DOHH2 (cell line): ENCODE data around the gene IRF4.

ENCODE experiments used
- H3F3A ChIP-seq: fragments of 200-600 bp; sonication (generic), shearing (Covaris generic); 2 replicates; pipeline ENCODE4 v1.6.0; 2016; ENCODE audit warnings: antibody characterized with exemption, mild to moderate bottlenecking; ENCODE audit not compliant: control insufficient read depth, insufficient read depth
- H3K27ac ChIP-seq: fragments of 200-600 bp; sonication (generic); 2 replicates; pipeline ENCODE4 v1.5.1; 2014; ENCODE audit warnings: low read depth, mild to moderate bottlenecking, low read length, moderate library complexity
- H3K27me3 ChIP-seq: fragments of 200-600 bp; sonication (generic); 2 replicates; pipeline ENCODE4 v1.6.1; 2014; ENCODE audit warnings: mild to moderate bottlenecking, low read length, mixed read lengths; ENCODE audit not compliant: control insufficient read depth
- H3K36me3 ChIP-seq: fragments of 200-600 bp; sonication (generic); 2 replicates; pipeline ENCODE4 v1.6.1; 2014; ENCODE audit warnings: mild to moderate bottlenecking, low read length, moderate library complexity, mixed read lengths; ENCODE audit not compliant: control insufficient read depth
- H3K4me1 ChIP-seq: fragments of 200-600 bp; sonication (generic); 2 replicates; pipeline ENCODE4 v1.6.1; 2014; ENCODE audit warnings: mild to moderate bottlenecking, low read length, mixed read lengths; ENCODE audit not compliant: control insufficient read depth
- H3K4me2 ChIP-seq: fragments of 200-600 bp; sonication (generic); 2 replicates; pipeline ENCODE4 v1.6.0; 2014; ENCODE audit warnings: mild to moderate bottlenecking, low read length, moderate library complexity
- H3K4me3 ChIP-seq: fragments of 200-600 bp; sonication (generic); 2 replicates; pipeline ENCODE4 v1.5.1; 2014; ENCODE audit warnings: mild to moderate bottlenecking, low read length, mixed read lengths
- H3K79me2 ChIP-seq: fragments of 200-600 bp; sonication (generic); 2 replicates; pipeline ENCODE4 v1.6.1; 2014; ENCODE audit warnings: mild to moderate bottlenecking, low read length, mixed read lengths; ENCODE audit not compliant: control insufficient read depth
- H3K9me2 ChIP-seq: fragments of 200-600 bp; sonication (generic); replicated peaks from 2 replicates; pipeline ENCODE4 v1.6.1; 2014; ENCODE audit warnings: mild to moderate bottlenecking, low read length, mixed read lengths; ENCODE audit not compliant: control insufficient read depth
- H3K9me3 ChIP-seq: fragments of 200-600 bp; sonication (generic); 2 replicates; pipeline ENCODE4 v1.6.1; 2014; ENCODE audit warnings: antibody characterized with exemption, low read length, mixed read lengths; ENCODE audit not compliant: control insufficient read depth, insufficient read depth
- H4K20me1 ChIP-seq: fragments of 200-600 bp; sonication (generic); 2 replicates; pipeline ENCODE4 v1.6.0; 2014; ENCODE audit warnings: low read depth, mild to moderate bottlenecking, antibody characterized with exemption, low read length, moderate library complexity; ENCODE audit not compliant: control insufficient read depth, insufficient read depth
- EZH2phosphoT487 ChIP-seq: fragments of 200-600 bp; sonication (generic); IDR thresholded peaks from 2 replicates; pipeline ENCODE4 v1.6.1; 2017; ENCODE audit warnings: borderline replicate concordance, mild to moderate bottlenecking, antibody characterized with exemption, low read length, moderate library complexity, mixed read lengths
- TF ChIP-seq, protein P1 (sequence below): fragments of 200-600 bp; sonication (generic); IDR thresholded peaks from one replicate; pipeline ENCODE4 v1.5.1; 2014; ENCODE audit warnings: antibody characterized with exemption, mild to moderate bottlenecking, low read depth, low read length; ENCODE audit not compliant: poor library complexity, severe bottlenecking

Gene IRF4

DNA sequence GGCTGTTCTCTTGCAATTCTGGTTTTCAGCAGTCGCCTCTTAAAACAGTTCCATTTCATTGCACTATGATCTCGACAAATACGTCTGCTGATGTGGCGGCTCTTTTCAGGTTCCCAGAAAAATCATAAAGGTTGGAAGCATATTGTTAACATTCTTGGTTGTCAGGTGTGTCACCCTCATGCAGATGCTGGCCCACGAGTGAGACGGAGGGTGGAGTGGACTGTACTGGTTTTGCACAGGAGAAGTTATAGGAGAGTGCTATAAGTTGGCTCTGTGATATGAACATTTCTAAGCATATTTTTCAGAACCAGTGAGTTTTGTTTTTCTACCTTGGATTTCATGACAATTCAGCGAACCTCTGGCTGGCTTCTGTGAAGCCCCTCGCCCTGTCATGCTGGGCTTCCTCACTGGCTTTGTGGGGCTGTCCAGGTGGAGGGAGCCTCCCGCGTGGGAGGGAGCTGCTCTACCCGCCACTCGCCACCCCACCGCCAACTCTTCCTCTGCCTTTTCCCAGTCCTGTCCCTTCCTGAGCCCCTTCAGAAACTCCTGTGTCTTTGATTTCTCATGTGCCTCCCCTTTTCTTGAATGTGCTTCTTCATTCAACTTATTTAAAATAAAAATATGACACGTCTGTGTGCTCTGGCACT is 10.6 kb downstream of the IRF4 start:
- Histone ChIP-seq H3K4me1 (peaks cover 8% of the 10 kb centered on the region), H3K27me3 (peaks cover 10% of the 10 kb centered on the region), H3K36me3 (no peaks in the 10 kb centered on the region), H4K20me1 (no peaks in the 10 kb centered on the region), H3K27ac (no peak overlapping the region), H3K9me2 (no peaks in the 10 kb centered on the region), H3K4me3 (no peak overlapping the region), H3K4me2 (no peak overlapping the region), H3F3A (no peaks in the 10 kb centered on the region), H3K79me2 (no peaks in the 10 kb centered on the region), H3K9me3 (no peaks in the 10 kb centered on the region)
- TF ChIP-seq EZH2phosphoT487 = no peak
- TF ChIP-seq, protein P1, sequence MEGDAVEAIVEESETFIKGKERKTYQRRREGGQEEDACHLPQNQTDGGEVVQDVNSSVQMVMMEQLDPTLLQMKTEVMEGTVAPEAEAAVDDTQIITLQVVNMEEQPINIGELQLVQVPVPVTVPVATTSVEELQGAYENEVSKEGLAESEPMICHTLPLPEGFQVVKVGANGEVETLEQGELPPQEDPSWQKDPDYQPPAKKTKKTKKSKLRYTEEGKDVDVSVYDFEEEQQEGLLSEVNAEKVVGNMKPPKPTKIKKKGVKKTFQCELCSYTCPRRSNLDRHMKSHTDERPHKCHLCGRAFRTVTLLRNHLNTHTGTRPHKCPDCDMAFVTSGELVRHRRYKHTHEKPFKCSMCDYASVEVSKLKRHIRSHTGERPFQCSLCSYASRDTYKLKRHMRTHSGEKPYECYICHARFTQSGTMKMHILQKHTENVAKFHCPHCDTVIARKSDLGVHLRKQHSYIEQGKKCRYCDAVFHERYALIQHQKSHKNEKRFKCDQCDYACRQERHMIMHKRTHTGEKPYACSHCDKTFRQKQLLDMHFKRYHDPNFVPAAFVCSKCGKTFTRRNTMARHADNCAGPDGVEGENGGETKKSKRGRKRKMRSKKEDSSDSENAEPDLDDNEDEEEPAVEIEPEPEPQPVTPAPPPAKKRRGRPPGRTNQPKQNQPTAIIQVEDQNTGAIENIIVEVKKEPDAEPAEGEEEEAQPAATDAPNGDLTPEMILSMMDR = no peak

DNA sequence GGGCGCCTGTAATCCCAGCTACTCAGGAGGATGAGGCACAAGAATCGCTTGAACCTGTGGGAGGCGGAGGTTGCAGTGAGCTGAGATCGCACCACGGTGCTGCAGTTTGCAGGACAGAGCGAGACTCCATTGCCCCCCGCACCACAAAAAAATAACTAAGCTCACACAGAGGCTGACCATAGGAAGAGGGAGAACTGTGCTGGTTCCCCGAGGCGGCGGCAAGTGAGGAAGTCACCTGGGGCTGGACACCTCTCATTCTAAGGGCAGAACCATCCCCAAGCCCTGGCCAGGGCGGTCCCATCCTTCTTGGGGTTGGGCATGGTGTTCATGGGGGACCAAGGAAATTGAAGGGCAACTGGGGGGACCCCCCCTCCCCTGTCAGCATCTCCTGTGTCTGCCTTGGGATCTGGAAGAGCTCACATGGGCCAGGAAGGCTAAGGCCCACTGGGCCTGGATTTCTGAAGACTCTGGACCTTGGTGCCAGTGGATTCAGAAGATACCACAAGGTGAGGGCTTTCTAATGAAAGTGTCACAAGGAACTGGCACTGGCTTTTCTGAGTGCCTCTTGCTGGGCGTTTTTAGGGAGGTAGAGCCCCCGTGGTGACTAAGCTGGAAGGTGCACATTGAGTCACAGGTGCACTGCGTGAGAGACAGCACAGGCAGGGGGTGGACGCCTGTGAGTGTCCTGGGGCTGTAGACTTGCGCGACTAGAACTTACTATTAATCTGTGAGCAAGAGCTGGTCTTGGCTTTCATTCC is 11.5 kb downstream of the IRF4 start:
- Histone ChIP-seq H3K79me2 (no peaks in the 10 kb centered on the region), H3K4me3 (no peak overlapping the region)

DNA sequence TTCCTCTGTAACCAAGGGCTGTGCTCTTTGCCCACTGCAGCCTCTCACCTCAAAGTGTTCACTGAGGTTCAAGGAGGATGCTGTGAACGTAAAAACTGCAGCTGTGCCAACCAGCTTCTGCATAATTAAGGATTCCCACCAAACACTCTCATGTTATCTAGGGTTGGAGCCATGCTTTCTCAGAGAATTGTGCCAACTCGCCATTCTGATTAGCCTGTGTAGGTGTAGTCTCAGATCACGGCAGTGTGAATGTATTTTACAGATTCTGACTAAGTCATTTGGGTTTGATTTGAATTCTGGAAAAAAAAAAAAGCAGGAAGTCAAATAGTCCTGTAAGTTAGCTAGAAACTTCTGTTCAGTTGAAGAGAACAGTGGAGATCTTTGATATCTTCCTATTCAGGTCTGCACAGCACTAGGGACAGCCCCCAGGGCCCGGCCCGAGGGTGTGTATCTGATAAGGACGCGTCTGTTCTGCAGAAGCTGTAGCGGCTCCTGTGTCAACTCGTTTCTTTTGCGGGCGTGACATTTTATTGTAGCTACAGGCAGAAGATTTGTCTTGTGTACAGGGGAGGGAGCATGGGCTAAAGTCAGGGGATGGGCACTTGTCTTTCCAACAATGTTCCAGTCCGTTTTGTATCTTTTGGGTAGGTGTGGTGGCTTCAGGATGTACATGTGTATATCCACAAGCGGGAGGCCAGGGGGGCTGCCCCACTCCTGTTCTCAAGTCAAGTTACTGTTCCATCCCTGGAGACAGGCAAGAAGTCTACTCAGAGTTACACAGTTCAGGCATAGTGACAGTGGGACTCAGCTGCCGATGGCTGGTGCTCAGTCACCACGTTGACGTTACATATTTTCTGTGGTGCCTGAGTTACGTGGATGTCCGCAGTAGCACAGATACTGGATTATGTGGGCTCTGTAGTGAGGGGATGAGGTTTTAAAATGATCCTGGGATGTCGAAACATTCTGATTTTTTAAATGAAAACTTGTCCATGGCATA is 12.4 kb downstream of the IRF4 start:
- Histone ChIP-seq H3K36me3 (no peaks in the 10 kb centered on the region), H3K9me3 (no peaks in the 10 kb centered on the region), H3K27ac (no peak overlapping the region), H3F3A (no peaks in the 10 kb centered on the region), H3K4me2 (no peak overlapping the region), H3K79me2 (no peaks in the 10 kb centered on the region), H3K27me3 (peaks cover 10% of the 10 kb centered on the region), H3K4me1 (peaks cover 8% of the 10 kb centered on the region), H4K20me1 (no peaks in the 10 kb centered on the region), H3K9me2 (no peaks in the 10 kb centered on the region), H3K4me3 (no peak overlapping the region)
- no peak for TF ChIP-seq EZH2phosphoT487
- TF ChIP-seq, protein P1 = no peak

More for the DNA sequence above, 11.5 kb downstream of the IRF4 start:
- H3K9me2 ChIP-seq = no peaks in the 10 kb centered on the region
- peaks cover 10% of the 10 kb centered on the region for H3K27me3 ChIP-seq
- no peak overlapping the region for H3K4me2 ChIP-seq
- no peaks in the 10 kb centered on the region for H3F3A ChIP-seq
- H4K20me1 ChIP-seq = no peaks in the 10 kb centered on the region
- H3K9me3 ChIP-seq = no peaks in the 10 kb centered on the region
- H3K4me1 ChIP-seq = peaks cover 8% of the 10 kb centered on the region
- H3K36me3 ChIP-seq = no peaks in the 10 kb centered on the region
- H3K27ac ChIP-seq = no peak overlapping the region
- TF ChIP-seq, protein P1 = no peak
- TF ChIP-seq EZH2phosphoT487 = no peak
